Stimulated activated CD4-positive, alpha-beta T cell treated with anti-CD3 and anti-CD28 coated beads, Interleukin-15, amount 100 ng/mL, for 24 hours (primary cell): ENCODE measurements around the gene DYNC1H1.

Experiments used
- DNase-seq: peaks from one replicate; pipeline ENCODE4 v3.0.0-alpha.2; 2020

Gene DYNC1H1

DNA sequence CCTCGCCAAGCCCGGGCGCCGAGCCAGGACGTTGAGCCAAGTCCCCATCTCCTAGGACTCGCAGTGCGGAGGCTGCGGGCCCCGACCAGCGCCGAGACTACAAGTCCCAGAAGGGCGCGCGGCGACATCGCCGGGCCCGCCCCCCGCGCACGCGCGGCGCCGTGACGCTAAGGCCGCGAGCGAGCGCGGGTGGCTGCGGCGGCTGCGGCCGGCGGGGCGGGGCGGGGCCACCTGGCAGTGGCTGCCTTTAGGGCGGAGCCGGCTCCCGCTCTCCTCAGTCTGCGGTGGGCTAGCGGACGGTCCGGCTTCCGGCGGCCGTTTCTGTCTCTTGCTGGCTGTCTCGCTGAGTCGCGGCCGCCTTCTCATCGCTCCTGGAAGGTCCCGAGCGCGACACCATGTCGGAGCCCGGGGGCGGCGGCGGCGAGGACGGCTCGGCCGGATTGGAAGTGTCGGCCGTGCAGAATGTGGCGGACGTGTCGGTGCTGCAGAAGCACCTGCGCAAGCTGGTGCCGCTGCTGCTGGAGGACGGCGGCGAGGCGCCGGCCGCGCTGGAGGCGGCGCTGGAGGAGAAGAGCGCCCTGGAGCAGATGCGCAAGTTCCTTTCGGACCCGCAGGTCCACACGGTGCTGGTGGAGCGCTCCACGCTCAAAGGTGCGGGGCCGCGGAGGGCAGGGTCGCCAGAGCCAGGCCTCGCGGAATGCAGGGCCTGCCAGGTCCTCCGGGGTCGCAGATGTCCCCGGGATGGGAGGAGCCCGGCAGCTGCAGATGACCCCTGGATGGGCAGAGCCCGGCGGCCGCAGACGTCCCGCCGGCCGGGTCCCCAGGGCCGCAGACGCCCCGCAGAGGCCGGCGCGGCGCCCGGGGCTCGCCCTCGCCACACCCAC is at the start of gene DYNC1H1:
TSS of gene DYNC1H1 (plus strand) at position 277 of the 884 bp plus-strand sequence. CDS start at position 396, 119 bp downstream.
- peak; percentile 93 for DNase-seq

DNA sequence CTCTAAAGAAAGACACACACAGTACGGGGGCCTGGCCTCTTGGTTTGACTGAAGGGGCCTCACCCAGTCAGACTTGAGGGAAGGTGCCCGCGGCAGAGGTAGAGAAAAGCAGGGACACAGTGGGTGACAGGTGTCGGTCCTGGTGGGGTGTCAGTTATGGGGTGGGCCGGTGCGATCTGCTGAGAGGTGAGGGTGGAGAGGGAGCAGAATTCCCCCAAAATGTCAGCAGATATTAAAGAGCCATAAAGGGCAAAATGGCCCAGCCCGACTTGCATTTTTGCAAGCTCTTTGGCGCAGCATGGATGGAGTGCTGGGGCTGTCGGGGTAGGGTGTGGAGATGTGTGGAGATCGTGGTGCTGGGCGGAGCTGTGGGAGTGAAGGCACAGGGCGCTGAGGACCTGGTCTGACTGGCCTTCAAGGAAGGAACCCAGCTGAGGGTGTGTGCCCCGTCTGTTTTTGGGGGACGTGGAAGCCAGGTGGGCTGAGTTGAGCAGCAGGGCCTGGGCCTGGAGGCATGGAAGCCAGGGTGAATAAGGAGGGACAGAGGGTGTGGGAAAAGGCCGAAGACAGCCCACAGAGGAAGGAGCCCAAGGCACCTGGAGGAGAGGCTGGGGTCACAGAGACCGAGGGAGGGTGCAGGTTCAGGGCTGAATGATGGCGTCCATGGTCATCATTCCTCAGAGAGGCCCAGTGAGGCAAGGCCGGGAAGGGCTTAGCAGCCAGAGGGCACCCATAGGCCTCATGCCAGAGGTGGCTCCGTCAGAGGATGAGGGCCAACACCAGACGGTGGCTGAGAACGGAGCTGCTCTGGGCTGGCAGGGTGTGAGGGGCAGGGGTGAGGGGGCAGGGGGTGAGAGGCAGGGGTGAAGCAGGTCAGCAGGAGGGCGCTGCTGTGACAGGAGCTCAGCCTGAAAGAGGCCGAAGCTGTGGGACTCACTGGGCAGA is 48.2 kb upstream of the DYNC1H1 start:
- no peak for DNase-seq

DNA sequence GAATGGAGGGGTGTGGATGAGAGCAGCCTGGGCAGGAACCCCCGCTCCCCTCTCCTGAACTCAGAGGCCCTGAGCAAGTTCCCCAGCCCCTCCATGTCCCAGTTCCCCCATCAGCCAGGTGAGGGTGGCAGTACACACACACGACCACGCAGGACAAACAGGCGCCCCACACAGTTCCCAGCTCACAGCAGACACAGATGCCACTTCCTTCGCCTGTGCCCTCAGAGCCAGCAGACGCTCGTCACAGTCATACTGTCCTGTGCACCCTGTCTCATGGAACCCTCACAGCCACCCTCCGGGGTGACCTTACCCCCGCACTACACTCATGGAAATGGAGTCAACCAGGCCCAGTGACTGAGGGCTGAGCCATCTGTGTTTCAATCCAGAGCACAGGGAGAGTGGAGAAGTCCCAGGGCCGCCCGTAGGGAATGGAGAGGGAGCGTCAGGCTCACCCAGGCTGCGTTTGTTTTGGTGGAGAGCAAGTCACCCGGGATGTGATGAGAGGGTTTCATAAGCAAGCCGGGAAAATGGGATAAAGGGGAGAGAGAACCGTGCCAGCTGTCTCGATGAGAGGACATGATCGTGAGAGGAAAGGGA is 47.5 kb upstream of the DYNC1H1 start:
- DNase-seq, result no peak

DNA sequence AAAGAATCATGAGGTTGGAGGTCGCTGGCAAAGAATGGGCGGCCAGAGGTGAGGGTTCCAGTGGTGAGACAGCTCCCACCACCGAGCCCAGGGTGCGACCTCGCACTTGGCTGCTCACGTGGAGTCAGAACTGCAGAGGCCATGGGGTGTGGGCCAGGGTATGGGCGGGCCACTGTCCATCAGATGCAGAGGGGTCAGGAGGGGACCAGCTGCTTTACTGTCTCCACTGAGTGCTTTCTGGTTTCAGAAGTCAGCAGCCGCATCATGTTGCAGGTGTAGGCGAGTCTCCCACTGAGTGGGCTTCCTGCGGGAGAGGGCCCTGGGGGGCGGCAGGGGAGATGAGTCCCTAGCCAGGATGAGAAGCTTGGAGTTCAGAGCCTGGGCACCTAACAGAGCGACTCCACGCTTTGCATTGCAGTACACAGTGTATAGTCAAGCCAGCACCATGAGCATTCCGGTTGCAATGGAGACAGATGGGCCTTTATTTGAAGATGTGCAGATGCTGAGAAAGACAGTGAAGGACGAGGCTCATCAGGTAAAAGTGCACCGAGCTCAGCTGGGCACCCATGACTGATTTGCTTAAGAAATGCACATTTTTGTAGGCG is 46.9 kb upstream of the DYNC1H1 start:
- no peak for DNase-seq

DNA sequence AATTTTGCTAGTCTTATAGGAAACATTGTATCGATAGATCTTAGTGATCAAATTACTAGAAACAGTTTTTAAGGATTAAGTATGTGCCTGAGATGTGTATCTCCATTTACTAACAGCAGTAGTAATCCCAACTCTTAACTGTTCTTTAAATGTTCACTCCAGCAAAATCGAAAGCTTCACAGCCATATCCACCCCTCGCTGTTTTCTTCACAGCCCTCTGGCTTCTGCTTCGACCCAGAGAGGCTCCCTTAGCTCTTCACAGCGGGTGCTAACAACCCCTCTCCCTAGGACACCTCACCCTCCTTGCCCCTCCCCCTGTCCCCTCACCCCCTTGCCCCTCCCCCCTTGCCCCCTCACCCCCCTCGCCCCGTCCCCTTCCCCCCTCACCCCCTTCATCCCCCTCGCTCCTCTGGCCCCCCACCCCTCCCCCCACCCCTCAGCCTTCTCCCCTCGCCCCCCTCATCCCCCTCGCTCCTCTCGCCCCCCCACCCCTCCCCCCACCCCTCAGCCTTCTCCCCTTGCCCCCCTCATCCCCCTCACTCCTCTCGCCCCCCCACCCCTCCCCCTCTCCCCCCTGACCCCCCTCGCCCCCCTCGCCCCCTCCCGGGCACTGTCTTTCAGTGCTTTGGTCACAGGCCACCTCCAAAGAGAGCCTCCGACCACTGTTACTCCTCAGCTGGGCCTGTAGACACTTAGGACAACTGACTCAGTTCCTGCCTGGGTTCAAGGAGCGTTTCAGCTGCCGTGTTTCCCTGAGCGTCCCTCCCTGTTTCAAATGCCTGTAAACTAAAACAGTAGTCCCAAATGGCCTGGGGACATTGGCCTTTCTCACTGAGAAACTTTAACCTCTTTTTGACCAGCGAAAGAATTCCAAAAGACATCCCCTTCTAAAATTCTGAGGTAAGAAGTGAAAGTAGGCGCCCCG is 46.0 kb upstream of the DYNC1H1 start:
- DNase-seq, result no peak

DNA sequence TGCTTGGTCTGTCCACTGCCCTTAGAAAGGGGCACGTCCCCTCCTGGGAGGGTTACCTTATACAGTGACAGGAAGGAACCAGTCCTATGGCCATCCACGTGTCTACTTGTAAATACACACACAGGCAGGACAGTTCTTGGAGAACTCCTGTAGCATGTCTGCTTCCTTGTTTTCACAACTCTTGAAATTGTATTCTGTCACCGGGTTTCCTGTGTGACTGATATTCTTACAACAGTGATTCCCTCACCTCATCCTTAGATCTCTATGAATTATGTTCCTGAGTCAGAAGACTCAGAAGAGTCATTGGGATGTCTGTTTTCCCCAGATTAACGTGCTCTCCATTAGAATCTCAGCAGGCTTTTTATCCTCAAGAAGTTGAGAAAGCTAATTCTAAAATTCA is 44.1 kb upstream of the DYNC1H1 start:
- DNase-seq, result no peak

DNA sequence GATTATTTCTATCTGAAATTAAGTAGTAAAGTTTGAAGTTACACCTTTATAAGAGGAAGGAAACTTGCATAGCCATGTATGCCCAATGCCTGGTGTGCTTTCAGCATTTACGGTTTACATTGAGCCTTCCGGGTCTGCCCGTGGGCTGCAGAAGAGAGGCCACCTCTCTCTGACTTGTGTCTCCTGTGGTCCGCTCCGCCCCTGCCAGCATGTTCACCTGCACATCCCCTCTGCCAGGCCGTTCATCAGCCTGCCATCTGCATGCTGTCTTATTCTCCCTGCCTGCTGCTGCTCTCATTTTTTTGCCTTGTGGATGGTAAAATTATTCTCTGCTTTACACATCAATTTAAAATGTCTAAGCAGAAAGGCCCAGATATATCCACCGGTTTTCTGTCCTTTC is 41.5 kb upstream of the DYNC1H1 start:
- DNase-seq, result no peak

DNA sequence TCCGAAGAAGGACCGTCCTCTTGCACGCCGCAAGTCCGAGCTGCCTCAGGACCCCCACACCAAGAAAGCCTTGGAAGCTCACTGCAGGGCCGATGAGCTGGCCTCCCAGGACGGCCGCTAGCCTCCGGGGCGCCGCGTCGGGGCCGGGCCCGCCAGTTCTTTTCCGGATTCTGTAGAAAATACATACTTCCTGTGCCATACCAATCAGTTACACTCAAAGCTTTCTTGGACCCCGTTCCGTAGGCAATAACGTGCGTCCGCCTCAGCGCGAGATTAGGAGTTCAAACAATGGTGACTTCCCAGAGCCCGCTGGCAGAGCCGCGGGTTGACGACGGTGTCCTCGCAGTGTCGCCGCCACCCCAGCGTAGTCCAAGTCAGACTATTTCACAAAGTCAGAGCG is 39.2 kb upstream of the DYNC1H1 start:
- no peak for DNase-seq

DNA sequence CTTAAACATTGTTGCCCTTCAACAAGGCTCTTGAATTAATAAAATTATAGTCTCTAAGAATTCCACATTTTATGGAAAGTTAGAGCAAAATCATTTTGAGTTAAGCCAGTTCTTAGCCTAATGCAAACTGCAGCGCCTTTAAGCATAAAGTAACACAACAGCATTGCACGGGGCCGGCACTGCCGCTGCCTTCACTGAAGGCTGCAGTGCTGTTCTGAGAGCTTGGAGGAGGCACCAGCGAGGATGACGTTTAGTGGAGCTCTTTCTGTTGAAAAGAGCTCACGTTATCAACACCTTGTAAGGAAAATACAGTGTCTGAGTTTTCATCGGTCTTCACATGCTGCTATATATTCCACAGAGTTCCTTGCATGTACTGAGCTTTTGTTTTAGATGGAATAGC is 38.3 kb upstream of the DYNC1H1 start:
- no peak for DNase-seq

DNA sequence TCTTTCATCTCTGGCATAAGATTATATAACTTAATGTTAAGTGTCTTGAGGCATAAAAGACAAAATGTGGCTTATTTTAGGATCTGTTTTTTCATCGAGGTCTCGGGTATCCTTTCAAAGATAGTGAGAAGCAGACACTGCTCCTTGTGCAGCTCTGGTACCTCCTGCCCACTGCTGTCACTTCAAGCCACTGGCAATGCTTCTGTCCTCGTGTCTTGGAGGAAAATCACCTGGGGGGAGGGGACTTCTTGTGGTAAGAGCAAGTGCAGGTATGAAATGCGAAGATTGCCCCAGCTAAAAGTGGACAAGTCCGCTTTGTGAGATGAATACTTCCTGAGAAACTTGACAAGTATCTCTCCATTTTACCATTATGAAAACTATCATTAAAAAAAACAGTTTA is 37.8 kb upstream of the DYNC1H1 start:
- DNase-seq, result no peak

DNA sequence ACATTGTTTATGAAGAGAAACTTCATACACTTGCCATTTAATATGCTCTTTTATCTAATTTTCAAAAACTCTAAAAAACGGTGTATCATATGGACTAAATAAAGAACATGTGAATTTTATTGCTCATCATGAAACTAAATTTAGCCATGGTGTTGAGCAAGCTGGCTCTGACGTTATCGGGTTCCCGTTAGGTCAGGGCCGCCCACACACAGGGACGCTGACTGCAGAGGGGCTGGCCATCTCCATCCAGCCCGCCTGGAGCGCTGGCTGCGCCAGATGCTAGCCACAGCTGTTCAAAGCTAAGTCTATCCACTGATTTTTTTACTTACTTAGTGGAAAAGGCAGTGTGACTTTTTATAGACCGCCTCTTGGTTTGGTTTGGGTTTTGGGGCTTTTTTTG is 36.5 kb upstream of the DYNC1H1 start:
- peak; percentile 42 for DNase-seq

DNA sequence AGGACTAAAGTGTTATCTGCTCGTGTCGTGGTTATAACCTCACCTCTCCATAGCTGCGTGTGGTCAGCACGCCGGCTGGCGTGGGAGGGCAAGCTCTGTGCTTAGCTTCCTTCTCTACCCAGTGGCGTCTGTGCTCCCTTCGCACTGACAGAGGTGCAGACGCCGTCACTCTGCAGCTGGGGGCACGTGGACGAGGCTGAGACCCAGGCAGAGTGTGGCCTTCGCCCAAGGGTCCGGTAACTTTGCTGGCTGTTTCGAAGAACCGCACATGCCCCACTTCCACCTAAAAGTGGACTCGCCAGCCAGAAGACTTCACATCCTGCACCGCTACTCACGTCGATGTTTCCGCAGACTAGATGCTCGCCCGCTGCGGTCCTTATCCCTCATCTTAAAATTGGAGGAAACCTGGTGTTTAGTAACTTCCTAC is 35.9 kb upstream of the DYNC1H1 start:
- no peak for DNase-seq

DNA sequence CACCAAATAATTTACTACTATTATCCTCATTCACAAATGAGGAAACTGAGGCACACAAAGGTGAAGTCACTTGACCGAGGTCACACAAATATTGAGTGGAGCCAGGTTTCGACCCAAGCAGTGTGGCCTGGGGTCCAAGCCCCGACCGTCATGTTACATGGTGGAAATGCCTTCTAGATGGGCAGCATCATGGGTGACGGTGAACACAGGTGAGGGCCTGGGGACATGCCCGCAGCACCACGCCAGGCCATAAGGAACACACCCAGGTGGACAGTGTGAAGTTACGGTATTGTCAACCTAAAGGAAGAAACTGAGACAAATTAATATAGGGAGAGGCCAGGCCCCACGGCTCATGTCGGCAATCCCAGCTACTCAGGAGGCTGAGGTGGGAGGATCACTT is 35.3 kb upstream of the DYNC1H1 start:
- no peak for DNase-seq

DNA sequence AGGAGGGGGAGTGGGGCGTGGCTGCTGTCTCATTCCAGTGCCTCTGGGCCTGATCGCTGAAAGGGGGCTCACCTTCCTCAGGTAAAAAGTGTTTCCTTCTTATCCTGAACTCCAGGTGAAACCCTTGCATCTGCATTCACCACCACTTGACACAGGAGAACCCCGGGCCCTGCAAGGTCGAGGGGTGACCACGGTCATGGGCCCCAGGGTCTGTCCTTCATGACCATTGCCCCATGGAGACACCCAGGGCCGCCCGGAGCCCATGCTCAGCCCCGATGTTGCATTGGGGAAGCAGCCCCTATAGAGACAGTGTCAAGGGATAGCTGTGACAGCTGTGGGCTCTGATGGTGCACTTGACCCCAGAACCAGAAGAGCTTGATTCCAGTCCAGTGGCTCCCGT is 34.4 kb upstream of the DYNC1H1 start:
- DNase-seq, result no peak

DNA sequence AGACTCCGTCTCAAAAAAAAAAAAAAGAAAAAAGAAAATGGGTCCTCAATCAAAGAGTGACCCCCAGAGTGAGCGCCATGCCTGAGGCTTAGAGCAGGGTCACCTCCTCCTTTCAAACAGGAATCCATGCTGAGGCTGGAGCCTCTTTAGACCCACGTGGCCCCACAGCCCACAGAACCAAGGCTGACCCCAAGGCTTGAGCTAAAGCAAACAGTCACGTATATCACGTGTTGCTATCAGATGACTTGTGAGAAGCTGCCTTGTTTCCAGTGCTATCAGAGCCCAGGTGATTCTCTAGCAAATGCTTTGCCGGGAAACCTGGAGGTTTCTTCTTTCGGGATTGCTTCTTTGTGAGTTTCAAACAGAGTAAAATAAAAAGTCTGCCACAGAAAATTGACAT is 31.7 kb upstream of the DYNC1H1 start:
- DNase-seq, result no peak

DNA sequence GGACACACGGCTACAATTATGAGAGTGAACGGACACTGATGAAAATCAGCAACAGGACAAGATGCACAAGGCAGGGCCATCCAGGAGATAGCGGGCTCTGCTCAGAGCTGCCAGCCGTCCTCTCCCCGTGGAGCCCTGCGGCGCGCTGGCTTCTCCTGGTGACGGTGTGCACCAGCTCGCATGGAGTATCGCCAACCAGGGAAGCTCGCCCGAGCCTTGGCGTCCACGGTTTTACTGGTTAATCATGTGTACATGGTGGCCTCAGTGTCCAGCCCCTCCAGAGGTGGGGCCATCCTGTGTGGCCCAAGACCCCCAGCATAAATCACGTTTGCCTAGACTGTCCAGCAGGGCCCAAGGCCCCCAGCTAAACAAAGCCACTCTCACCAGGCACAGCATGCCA is 31.2 kb upstream of the DYNC1H1 start:
- no peak for DNase-seq

DNA sequence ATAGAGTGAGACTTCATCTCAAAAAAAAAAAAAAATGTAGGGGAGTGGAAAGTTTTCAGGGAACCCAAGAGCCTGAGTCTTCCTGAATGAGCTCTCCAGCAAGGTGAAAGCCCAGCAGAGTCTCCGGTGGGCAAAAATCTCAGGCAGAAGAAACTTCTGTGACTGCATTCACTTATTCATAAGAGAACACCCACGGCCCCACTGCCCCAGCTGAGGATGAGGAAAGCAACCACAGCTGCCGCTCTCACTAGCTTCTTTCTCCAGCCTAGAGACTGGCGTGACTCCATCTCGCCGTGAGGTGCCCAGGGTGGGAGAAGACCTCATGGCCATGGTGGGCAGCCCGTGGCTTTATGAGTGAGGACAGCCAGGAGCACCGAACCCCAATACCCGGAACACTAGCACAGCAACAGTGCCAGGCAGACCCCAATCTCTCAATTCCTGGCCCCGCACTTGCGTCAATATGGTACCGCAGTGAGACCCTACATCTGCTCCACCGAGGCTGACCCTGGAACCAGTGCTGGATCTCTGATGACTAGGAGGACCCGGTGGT is 29.7 kb upstream of the DYNC1H1 start:
- no peak for DNase-seq

DNA sequence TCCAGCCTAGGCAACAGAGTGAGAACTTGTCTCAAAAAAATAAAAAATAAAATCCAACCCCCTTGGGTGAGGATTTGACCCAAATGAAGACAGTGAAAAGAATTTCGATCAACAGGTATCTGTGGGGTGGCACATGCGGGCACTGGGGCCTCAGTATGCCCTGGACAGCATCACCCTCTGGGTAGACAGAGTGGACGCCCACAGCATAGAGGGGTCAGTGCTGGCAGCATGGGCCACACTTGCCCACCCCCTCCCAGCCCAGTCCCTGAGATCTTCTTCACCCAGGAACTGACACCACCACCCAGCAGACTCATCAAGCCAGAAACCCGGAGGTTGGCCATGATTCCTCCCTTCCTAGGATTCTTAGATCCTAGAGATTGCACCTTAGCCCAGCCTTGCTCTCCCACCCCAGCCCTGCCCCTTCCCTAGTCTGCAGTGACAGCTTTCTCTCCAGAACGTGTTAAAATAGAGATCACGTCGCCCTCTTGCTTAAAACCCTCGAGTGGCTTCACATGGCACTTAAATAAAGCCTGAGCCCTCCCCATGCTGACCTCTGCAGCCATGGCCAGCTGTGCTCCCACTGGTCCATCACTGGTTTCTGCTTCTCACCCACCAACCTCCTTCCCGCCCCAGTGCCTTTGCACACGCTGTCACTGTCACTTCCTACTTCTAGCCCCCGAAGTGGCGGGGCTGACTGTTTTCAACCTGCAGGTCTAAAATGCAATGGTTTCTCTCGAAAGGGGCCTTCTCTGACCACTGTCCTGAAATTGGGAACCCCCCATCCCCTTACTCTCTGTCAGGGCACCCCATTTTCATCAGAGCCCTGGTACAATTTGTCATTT is 26.2 kb upstream of the DYNC1H1 start:
- DNase-seq, result no peak

DNA sequence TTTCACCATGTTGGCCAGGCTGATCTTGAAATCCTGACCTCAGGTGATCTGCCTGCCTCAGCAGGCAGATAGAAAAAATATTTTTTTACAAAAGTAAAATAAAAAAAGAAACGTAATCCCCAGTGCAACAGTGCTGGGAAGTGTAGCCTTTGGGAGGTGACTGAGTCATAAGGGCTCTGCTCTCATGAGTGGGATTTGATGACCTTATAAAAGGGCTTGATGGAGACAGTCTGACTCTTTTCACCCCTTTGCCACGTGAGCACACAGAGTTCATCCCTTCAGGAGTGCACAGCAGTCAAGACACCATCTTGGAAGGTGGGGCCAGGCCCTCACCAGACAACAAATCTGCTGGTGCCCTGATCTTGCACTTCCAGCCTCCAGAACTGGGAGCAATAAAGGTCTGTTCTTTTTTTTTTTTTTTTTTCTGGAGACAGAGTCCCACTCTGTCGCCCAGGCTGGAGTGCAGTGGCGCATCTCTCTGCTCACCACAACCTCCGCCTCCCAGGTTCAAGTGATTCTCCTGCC is 24.7 kb upstream of the DYNC1H1 start:
- no peak for DNase-seq

DNA sequence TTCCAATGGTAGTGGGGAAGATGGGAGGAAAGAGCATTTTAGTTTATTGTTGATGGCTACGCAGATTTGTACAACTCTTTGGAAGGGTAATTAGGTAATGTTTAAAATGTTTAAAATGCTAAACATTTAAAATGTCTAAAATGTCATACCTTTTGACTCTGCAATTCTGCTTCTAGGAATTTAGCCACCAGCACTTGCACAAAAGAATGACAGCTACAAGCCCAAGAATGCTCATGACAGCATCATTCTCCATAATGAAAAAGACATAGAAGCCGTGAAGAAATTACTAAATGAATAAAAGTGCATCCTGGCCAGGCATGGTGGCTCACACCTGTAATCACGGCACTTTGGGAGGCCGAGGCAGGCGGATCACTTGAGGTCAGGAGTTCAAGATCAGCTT is 19.9 kb upstream of the DYNC1H1 start:
- no peak for DNase-seq
